ENCODE measurements around the gene ITGA2. TPM values are rescaled to one million over a fixed set of nuclear protein-coding genes. Genes with fewer than 3 reads are reported as not detected.

The ITGA2 gene
- total and polyA plus RNA-seq, 9 of the 15 experiments (the other 6 are each of a cell fraction or from before 2014, with no cell fraction given) = 0.01 to 0.09 (median 0.03) TPM; not detected in 5

GRCh38 chr5:53025487-53025886 lies 36.3 kb downstream of the ITGA2 start (continued):
- TF ChIP-seq ZEB2 (IDR thresholded peaks at IDR 0.05) (no peak), IRF2 (CRISPR knock-in tag; IDR thresholded peaks at IDR 0.05) (no peak), ZNF347 (CRISPR knock-in tag; IDR thresholded peaks at IDR 0.05; ENCODE audit: low read depth) (no peak)

GRCh38 chr5:53027913-53028312 lies 38.8 kb downstream of the ITGA2 start:
- no peak overlapping the region for H3K4me2 ChIP-seq (ENCODE audit: insufficient read depth, low read length)
- DNase-seq (ENCODE audit: extremely low read depth in 1 of 4, low spot score in 3 of 4) (no peak), FAIRE-seq (no peak), ATAC-seq (no peak)
- in situ Hi-C loops (cut with MboI) (no loop called here), intact Hi-C loops (cut with micrococcal nuclease) (no loop called here)
- no peaks in the 10 kb centered on the region for H4K20me1 ChIP-seq (replicated peaks; ENCODE audit: control insufficient read depth, insufficient read depth, low read length)
- H2AFZ ChIP-seq (ENCODE audit: low read depth, low read length) = no peak overlapping the region
- 0% methylated on average over 4 of the region's 4 CpGs for WGBS (ENCODE audit: insufficient coverage, low coverage, missing lambda C conversion rate)
- CTCF ChIA-PET (ENCODE audit: low intra/inter-chr PET ratio) = no interaction called here
- H3K79me2 ChIP-seq (ENCODE audit: control insufficient read depth, insufficient read depth, low read length) = no peaks in the 10 kb centered on the region
- no peaks in the 10 kb centered on the region for H3K9me3 ChIP-seq (replicated peaks; ENCODE audit: control insufficient read depth, insufficient read depth, low read depth, low read length)
- no peaks in the 10 kb centered on the region for H3K9me1 ChIP-seq (ENCODE audit: control insufficient read depth, insufficient read depth, low read length)
- H3K27ac ChIP-seq (ENCODE audit: extremely low read depth, low read depth, low read length) = no peak overlapping the region
- H3K27me3 ChIP-seq (ENCODE audit: control insufficient read depth in 2 of 2, insufficient read depth in 2 of 2, low read length in 2 of 2) = no peaks in the 10 kb centered on the region
- no peaks in the 10 kb centered on the region for H3K4me1 ChIP-seq (replicated peaks in 1 of 2; ENCODE audit: control insufficient read depth in 2 of 2, insufficient read depth in 2 of 2, low read length in 2 of 2)
- TF ChIP-seq RBM34 (IDR thresholded peaks at IDR 0.05; ENCODE audit: borderline replicate concordance, insufficient read depth, low read length) = no peak
- no peak for TF ChIP-seq TRIM28 (IDR thresholded peaks at IDR 0.05)
- TF ChIP-seq MTA1 (IDR thresholded peaks at IDR 0.05; ENCODE audit: borderline replicate concordance) = no peak
- no peak for TF ChIP-seq ZBTB11 (CRISPR knock-in tag; IDR thresholded peaks at IDR 0.05)
- TF ChIP-seq PHF20 (IDR thresholded peaks at IDR 0.05; ENCODE audit: partially characterized antibody) = no peak
- TF ChIP-seq E2F3 (CRISPR knock-in tag; IDR thresholded peaks at IDR 0.05) = no peak
- TF ChIP-seq HDAC2 (IDR thresholded peaks at IDR 0.05) = no peak
- no peak for TF ChIP-seq TAF15 (IDR thresholded peaks at IDR 0.05; ENCODE audit: low read depth, low read length)
- H3K36me3 ChIP-seq (ENCODE audit: control insufficient read depth, insufficient read depth, low read length) = no peaks in the 10 kb centered on the region
- POLR2A ChIA-PET = interaction anchor here (0.7 kb wide), 1 partner anchor 1807 kb away, joined by 3 read pairs; no protein-coding TSS in a partner anchor
- H3K4me3 ChIP-seq = no peak overlapping the region
- no peak overlapping the region for H3K9ac ChIP-seq (ENCODE audit: insufficient read depth in 1 of 2, low read depth in 2 of 2, low read length in 2 of 2)
- no TSS peak for BruUV-seq (replicated peaks)

Data from K562 (cell line).